ENCODE measurements around the gene PBX3.

The PBX3 gene

DNA sequence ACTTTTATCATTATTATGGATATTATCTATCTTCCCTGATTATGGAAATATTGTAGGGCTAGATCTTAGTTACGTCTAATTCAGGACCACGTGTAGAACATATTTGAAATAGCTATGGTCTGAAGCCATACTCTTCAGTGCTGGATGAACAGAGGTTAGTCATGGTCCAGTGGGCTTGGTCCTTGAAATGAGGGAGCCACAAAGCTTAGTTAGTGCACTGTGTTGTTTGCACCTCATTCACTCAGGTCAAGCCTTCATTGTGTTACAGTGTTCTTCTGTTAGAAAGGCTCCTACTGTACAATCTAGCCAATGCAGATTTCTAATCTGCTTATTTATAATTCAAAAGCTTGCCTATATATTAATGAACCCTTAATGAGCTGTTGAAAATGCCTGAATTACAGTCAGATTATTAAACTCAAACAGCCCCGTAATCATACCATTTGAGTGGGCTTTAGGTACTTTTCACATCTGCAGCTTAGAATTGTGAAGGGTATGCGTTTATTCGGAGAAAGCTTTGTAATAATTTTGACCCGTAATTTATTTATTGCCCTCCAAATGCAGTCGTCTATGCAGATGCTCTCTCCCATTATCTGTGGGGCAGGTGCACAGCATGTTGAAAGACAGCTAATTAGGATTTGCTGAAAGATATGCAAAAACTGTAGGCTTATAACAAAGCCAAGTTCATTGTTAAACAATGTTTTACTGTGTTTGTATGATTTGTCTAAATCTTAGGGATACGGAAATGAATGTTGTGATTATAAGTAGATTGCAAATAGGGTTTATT lies 164.9 kb downstream of the PBX3 start:
- DNase-seq = no peak

DNA sequence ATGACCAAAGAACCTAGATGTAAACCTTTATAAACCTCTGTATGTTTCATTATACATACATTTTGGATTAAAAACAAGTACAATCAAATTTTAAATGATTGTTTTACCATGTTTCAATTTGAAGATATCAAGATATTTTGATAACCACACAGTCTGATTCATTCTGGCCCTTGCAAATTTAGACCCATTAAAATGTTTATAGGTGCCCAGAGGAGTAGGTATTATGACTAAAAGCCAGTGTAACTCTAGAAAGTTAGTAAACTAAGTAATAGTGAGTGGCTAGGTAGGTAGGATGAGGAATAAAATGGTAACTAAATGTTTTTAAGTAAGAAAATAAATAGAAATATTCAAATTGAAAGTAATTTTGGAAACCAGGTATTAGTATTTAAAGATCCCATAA lies 165.5 kb downstream of the PBX3 start:
- DNase-seq = no peak

DNA sequence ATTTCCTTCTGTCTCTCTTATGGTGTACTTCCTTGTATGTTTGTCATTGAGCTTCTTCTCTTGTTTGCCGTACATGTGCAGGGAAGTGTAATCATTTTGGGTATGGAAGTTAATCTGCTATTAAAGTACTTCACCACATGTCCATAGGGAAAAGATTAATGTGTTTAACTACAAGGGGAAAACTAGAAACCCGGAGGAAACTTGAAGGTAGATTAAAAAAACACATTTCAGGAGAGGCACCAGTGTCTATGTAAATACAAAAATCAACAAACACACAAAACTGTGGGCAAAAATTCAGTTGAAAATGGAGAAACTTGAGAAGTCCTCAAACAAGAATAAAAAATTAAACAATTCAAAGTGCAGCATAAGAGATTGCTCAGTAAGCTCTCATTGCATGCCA lies 166.4 kb downstream of the PBX3 start:
- DNase-seq = no peak

DNA sequence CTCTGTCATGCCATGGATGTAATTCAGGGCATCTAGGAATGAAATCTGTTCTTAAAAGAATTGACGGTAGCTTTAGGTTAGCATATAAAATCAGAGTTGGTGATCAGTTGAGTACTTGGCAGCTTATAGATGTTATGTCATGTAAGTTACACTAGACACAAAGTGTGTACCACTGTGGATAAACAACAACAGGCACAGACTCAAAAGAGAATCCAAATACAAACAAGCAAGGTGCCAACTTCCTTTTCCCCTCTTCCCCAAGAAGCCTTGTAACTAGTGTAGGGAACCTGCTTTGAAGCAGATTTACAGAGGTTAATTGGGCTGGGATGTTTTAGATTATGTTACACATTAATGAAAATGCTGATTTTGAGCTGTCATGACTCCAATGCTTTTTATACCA lies 167.2 kb downstream of the PBX3 start:
- no peak for DNase-seq

DNA sequence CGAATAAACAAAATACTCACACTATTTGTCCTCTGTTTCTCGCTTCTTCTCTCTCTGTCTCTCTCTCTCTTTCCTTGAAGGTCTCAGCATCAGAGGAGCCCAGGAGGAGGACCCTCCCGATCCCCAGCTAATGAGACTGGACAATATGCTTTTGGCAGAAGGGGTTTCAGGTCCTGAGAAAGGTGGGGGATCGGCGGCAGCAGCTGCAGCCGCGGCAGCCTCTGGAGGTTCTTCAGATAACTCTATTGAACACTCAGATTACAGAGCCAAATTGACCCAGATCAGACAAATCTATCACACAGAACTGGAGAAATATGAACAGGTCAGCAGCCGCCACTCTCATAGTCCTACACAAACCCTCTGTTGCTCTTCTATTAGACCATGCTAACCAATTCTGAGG lies 168.4 kb downstream of the PBX3 start:
- no peak for DNase-seq

DNA sequence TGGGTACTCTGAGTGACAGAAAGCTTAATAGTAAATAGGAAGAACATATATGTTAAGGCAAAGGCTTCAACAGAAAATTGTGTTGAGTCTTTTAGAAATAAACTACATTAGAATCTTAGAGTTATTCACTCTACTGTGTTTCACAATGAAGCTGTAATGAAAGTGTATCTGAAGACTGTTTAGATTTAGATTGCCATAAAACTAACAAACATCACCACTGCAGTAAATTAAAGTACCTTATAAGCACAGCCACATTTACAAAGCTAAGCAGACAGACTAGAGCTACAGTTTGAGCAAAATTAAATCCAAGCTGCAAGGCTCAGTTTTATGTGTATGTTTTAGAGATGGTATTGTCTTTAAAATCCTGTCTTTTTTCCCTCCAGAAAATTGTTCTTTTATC lies 172.4 kb downstream of the PBX3 start:
- DNase-seq = no peak

DNA sequence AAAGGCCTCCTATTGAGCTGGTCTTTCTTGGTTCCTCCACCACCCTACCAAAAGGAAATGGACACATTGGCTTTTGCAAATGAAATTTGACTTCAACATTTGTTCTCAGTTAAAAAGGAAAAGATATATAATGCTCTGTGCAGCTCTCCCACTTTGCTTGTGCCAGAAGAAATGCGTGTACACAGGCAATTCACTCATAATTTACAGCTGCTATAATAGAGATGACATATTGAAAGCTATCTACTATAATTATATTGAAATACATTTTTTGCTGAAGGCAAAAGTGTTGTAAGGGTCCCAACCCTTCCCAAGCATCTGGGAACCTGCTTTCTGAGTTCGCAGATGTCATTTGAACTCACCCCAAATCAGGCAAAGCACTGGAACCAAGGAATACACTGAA lies 173.2 kb downstream of the PBX3 start:
- no peak for DNase-seq

DNA sequence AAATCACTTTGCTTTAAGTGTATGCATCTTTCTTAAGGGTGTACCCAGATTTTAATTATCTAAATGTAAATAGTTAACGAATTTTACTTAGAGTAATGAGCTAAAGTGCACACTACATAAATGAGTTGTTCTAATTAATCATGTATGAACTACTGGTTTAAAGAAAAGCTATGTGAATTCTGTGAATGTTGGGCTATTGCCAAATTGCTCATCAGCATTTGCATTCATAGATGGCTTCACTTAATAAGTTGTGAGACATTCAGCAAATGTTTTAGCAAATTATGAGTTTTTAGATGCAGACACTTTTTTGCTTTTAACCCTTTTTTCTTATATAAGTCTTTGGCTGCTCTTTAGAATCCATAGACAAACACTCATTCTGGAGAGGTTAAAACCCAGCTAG lies 175.7 kb downstream of the PBX3 start:
- no peak for DNase-seq

DNA sequence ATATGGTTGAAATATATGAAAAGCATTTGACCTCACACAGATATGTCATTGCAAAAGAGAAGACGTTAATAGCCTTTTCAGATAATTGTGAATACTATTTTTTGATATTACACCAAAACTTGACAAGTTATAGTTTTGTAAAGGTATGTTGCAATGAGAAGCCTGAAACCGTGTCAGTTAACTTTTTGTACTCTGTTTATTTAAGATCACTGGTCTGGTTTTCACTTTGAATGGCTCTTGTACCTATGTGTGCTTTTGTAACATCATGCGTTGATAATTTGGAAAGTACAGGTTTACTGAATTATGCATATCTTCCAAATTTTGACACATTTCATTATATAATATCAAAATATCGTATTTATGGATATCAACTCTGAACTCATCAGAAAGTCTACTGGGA lies 177.2 kb downstream of the PBX3 start:
- no peak for DNase-seq

DNA sequence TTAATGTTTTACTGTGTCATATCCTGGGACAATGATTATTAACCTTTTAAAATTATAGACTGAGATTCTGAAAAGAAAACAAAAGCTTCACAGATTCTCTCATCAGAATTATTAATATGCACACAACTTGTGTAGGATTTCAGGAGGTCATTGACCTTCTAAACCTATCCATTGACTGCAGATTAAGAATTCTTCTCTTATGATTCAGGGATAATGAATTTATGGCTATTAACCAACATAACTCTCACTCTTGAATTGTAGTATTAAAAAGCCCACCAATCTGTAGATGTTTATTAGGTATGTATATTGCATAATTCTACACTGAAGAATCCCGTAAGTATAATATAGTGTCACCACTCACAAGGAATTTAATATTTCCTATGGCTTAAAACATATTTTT lies 179.8 kb downstream of the PBX3 start:
- DNase-seq = no peak

DNA sequence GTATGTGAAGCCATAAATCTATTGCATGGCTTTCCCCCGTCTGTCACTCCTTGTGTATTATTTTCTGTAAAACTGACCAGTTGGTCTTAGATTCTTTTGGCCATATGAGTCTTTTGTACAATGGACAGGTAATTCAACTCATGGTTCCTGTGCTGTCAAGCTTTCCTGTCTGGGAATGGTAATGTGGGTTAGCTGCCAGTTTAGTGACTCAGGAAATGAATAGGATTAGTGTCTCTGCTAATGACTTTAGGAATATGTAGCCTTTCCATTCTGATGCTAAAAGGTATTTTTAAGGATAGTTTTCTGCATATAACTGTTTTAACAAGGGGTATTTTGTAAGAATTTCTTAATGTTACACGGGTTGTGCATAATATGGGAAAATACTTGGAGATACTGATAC lies 182.7 kb downstream of the PBX3 start:
- DNase-seq = no peak

DNA sequence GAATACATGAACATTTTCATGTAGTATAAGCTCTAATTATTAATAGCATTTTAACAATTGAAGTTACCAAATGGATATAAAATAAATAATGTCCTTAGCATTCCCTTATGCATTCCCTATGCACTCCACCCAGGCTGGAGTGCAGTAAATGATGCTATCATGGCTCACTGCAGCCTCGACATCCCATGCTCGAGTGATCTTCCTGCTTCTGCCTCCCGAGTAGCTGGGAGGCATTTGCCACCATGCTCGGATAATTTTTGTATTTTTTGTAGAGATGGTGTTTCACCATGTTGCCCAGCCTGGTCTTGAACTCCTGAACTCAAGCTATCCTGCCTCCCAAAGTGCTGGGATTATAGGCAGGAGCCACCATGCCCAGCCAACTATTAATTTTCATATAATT lies 184.0 kb downstream of the PBX3 start:
- DNase-seq = no peak

DNA sequence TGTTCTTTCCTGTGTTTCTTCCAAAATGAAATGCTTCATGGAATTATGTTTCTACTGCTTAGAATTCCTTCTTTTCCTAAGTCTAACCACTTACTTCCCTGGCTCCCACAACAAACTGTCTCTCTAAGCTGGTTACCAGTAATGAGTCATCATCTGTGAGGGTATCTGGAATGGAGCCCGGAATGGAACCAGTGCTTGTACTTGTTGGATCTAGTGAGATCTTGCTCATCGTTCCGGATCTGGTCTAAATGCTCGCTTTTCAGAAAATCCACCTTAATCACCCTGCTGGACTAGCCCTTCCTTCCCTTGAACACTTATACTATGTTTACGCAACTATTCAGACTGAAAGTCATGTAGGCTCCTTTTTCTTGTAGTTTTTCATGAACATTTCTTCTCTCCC lies 184.8 kb downstream of the PBX3 start:
- DNase-seq = no peak

DNA sequence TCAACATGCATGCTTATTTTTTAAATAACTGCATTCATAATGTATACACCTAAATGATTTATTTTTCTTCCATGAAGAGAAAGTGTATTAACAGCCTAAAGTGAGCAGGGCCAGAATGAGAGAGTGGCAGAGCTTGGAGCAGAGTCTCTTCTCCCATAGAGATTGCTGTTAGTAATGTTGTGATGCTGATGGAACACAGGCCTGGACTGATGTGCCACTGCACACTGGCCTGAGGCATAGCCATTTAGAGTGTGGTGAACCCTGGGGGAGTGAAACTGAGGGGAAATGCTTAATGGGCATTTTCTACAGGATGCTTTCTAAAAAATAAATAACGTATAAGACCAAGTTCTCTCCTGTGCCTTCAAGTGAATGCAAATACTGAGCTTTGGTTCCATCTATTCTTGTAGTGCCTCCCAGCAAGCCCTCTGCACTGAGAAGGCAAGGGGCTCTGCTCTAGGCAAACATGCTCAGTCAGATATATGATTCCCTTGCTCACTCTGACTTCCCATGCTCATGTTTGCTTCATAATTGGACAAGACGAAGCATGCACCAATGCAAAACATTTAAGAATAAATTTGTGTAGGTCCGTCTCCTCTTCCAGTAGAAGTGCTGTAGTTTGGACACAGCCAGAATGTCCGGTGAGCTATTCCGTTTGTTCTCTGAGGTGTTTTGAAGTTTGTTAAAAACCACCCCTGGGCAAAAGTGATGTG lies 185.7 kb downstream of the PBX3 start:
- no peak for DNase-seq

DNA sequence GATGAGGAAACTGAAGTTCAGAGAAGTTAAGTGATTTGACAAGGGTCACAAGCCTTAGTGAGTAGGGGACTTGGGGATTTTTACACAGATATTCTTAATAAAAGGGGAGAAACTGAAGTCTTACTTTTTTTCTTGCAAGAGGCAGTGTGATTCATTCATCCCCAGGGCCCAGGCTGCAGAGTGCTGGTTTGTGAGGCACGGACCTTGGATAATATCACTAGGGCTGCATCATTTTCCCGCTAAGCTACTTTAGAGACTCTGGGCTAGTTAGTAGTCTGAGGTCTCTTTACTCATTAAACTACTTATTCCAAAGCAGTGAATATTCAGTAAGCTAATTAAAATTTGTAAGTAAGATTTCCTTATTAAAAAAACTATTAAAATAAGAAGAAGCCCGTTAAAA lies 195.0 kb downstream of the PBX3 start:
- DNase-seq = no peak

DNA sequence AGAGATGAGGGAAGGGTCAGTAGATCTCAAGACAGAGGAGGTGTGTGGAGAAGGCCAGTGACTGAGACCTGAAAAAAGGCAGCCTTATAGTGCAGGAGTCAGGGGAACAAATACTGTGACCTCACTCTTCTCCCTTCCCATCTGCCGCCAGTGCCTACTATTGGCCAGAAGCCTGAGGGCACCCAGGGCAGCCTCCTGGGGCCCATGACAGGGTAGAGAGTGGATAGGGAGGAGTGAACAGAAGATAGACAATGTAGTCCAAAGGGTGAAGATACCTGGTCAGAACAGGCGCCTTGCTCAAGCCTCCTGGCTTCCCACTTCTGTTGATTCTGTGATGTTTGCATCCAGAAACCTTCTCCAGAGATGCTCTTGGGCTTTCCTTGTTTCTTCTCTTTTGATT lies 196.7 kb downstream of the PBX3 start:
- no peak for DNase-seq

DNA sequence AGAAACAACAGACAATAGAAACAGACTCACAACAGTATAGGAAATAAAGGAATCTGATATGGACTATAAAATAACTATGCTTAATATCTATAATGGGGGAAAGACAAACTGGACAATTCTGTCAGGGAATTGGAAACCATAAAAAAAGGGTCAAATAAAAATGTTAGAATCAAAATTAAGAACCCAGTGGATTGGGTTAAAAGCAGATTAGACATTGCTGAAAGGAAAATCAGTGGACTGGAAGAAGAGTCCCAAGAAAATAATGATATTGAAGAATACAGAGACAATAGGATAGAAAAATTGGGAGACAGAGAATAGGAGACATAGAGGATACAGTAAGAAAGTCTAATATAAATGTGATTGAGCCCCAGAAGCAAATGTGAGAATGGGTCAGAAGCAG lies 199.2 kb downstream of the PBX3 start:
- DNase-seq = no peak

DNA sequence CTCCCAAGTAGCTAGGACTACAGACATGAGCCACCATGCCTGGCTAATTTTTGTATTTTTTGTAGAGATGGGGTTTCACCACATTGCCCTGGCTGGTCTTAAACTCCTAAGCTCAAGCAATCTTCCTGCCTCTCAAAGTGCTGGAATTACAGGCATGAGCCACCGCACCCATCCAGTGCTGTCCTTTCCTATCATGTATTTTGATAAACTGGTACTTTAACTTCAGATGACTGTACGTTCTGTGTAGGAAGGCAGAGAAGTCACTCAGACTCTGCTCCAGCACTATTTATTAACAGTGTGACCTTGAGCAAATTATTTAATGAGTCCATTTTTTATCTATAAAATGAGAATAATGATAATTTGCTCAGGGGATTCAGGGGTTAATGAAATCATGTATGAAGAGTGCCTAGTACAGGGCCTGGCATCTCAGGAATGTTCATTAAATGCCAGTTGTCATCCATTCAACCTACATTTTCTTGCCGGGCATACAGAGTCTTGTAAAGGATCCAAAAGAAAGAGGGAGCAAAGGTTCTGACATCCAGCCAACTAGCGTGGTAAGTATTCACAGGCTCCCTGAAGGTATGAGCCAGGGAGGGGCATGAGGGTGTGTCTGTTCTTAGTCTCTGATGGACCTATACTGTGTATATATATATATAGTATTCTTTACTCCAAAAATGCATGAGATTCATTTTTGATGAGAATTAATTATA lies 201.9 kb downstream of the PBX3 start:
- DNase-seq = no peak

DNA sequence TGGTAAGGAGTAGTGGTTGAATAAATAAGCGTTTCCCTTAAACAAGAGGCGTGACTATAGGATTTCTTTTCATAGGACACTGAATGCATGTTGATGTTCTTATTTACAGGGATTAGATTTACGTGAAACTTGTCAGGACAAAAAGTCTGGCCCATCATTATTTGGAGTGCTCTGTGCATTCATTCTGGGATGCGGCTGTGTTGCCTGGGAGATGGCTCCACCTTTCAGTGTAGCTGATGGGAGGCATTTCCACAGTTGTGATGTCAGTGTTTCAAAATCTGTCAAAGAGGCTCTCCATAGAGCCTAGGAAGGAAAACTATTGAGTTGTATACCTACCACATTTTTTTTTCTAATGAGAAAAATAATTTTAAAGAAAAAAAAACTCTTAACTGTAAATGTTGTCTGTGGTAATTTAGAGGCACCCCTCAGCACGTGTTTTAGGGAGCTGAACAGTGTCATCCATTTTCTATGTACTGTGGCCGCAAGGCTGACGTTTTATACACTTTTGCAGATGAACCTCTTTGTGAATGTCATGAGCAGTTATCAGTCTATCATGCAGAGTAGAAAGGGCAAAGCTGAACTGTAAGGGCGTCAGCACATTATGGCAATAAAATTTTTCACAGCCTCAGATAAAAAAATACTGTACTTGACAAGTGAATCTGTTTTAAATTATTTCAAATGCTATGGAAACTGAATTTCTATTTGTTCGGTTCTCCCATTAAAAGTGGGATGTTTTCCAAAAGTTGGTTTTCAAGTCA lies 202.7 kb downstream of the PBX3 start:
- no peak for DNase-seq

DNA sequence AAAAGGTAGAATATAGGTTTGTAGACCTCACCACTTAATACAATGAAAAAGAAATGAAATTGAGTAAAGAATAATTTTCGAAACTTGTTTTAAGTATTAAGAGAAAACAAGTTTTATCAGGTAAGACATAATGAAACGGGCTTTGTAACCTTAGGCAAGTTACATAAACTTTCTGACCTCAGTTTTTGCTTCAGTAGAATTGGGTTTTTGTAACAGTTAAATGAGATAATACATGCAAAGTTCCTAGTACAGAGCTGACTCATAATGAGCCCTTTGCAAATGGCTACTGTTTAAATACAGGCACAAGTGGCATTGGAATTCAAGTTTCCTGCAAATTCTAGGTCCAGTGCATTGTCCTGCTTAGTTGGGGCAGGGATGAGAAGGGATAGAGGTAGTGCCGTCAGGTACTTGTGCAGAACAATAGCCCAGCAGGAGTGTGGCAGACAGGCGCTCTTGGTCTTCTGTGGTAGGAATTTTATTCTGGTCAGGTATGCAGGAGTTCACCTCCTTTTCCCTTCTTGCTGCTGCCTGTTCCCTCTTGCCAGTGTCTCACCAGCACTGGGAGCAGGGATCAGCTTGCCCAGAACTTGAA lies 203.8 kb downstream of the PBX3 start:
- DNase-seq = no peak

DNA sequence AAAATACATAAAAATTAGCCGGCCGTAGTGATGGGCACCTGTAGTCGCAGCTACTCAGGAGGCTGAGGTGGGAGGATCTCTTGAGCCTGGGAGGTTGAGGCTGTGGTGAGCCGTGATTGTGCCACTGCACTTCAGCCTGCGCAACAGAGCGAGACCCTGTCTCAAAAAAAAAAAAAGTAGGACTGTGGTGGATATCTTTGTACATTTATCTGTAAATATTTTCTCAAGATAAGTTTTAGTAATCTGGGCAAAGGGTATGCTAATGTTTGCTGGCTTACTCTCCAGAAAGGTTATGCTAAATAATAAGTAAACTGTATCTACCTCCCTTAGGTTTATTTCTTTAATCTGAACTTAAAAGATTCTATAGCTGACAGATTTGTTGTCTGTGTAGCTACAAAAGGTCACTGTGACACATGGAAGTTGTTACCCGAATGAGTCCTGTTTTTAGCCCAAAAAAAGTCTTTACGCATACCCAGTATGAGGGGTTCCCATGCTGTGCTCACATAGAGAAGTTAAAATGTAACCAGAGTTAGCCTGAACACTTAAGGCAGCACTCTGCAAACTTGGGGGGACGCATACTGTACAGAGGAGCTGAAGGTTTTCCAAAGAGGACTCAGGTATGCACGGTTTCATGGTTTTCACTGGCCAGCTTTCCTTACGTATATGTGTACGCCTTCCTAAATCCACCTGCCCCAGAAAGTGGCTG lies 206.3 kb downstream of the PBX3 start:
- DNase-seq = no peak

DNA sequence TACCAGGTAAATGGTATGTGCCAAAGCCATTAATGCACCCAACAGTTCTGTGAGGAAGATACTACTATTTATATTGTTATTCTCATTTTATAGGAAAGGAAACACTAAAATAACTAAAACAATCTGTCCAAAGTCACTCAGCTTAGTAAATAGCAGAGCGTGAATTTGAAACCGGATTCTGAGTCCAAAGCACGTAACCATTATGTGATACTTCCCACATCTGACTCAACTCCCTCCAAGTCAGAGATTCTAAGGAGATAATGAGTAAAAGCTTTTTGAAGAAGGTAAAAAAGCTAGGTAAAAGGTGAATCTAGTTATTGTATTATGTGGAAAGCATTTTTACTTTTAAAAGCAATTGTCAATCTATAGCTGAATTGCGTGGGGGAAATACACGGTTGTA lies 208.9 kb downstream of the PBX3 start:
- DNase-seq = no peak

Data from NCI-H1048 (cell line).